ENCODE results near the gene IL1RN. TPM values are rescaled to one million over a fixed set of nuclear protein-coding genes. Genes with fewer than 3 reads are reported as not detected.

The IL1RN gene
- total and polyA plus RNA-seq, 3 donors from 2014 or later, result 3.2 to 18.4 (median 5.6) TPM

GRCh38 chr2:113157118-113157896 is 29.9 kb downstream of the IL1RN start:
- TF ChIP-seq POLR2A (IDR thresholded peaks at IDR 0.05) (no peak), CTCF (IDR thresholded peaks at IDR 0.05) (no peak)
- no peaks in the 10 kb centered on the region for H3K27me3 ChIP-seq
- WGBS, 2 donors, result 0 to 2% methylated on average over 30 to 63 of the region's 92 CpGs
- H3K27ac ChIP-seq, result no peak overlapping the region
- H3K4me3 ChIP-seq, result peak overlapping the region; percentile 41 to 43
- H3K4me1 ChIP-seq, result no peaks in the 10 kb centered on the region
- no peaks in the 10 kb centered on the region for H3K9me3 ChIP-seq
- no peaks in the 10 kb centered on the region for H3K36me3 ChIP-seq (ENCODE audit: low read depth, missing control alignments)
- peak; percentile 17 for DNase-seq
- intact Hi-C loops (cut with DNase I; ENCODE audit: low total_unique reads), result no loop called here

- intact Hi-C loops (cut with DNase I; ENCODE audit: low total_unique reads), result no loop called here
- no peak for TF ChIP-seq POLR2A (IDR thresholded peaks at IDR 0.05)
- TF ChIP-seq CTCF (IDR thresholded peaks at IDR 0.05), result no peak
- Histone ChIP-seq H3K36me3 (ENCODE audit: low read depth, missing control alignments) (no peaks in the 10 kb centered on the region), H3K4me1 (no peaks in the 10 kb centered on the region), H3K9me3 (no peaks in the 10 kb centered on the region), H3K27me3 (no peaks in the 10 kb centered on the region), H3K4me3 (peak overlapping the region; percentile 41 to 43), H3K27ac (no peak overlapping the region)
- WGBS, 2 donors, result 33 to 39% methylated on average over 7 to 10 of the region's 10 CpGs
- peak; percentile 5 for DNase-seq
These were observed 30.7 kb downstream of the IL1RN start for GRCh38 chr2:113157897-113158753.

- no peaks in the 10 kb centered on the region for H3K9me3 ChIP-seq
- H3K36me3 ChIP-seq (ENCODE audit: low read depth, missing control alignments), result no peaks in the 10 kb centered on the region
- H3K4me3 ChIP-seq, result no peak overlapping the region
- H3K27ac ChIP-seq, result no peak overlapping the region
- no peaks in the 10 kb centered on the region for H3K4me1 ChIP-seq
- TF ChIP-seq POLR2A (IDR thresholded peaks at IDR 0.05), result no peak
- TF ChIP-seq CTCF (IDR thresholded peaks at IDR 0.05), result no peak
- DNase-seq, result peak; percentile 11
- intact Hi-C loops (cut with DNase I; ENCODE audit: low total_unique reads), result no loop called here
- H3K27me3 ChIP-seq, result no peaks in the 10 kb centered on the region
- 68 to 71% methylated on average over 4 of the region's 4 CpGs for WGBS, 2 donors
These were observed 31.6 kb downstream of the IL1RN start for GRCh38 chr2:113158884-113159553.

GRCh38 chr2:113160248-113160647 is 32.9 kb downstream of the IL1RN start:
- H3K27ac ChIP-seq, result no peak overlapping the region
- H3K36me3 ChIP-seq (ENCODE audit: low read depth, missing control alignments), result no peaks in the 10 kb centered on the region
- WGBS, 2 donors, result 89 to 95% methylated on average over 1 of the region's 1 CpG
- intact Hi-C loops (cut with DNase I; ENCODE audit: low total_unique reads), result no loop called here
- no peaks in the 10 kb centered on the region for H3K9me3 ChIP-seq
- H3K4me1 ChIP-seq, result no peaks in the 10 kb centered on the region
- H3K27me3 ChIP-seq, result no peaks in the 10 kb centered on the region
- no peak overlapping the region for H3K4me3 ChIP-seq
- no peak for DNase-seq
- TF ChIP-seq POLR2A (IDR thresholded peaks at IDR 0.05) (no peak), CTCF (IDR thresholded peaks at IDR 0.05) (no peak)

Data from testis (tissue), 3 donors.